WTC11 (cell line): ENCODE data around the gene CTH. TPM values are rescaled to one million over a fixed set of nuclear protein-coding genes. Genes with fewer than 3 reads are reported as not detected.
"Not testable (repeated sequence)": the region's sequence is repeated elsewhere in the genome, so short reads cannot be mapped to it uniquely, and the experiment has no call there.

Source experiments
- ATAC-seq: fragments of 200-7000 bp; cut with Tn5 transposase; 2 replicates; pipeline ENCODE4 v1.10.0; 2021; ENCODE audit warnings: mild to moderate bottlenecking, moderate library complexity
- CTCF ChIA-PET: fragments of 300-600 bp; sonication (Branson Sonifier 250); formaldehyde crosslinking; loops from one replicate; lab custom pipeline; 2021; ENCODE audit warnings: antibody characterized with exemption; lab: Charles Lee
- POLR2A ChIA-PET: fragments of 350-600 bp; sonication (Branson Sonifier 250); formaldehyde crosslinking; loops from one replicate; lab custom pipeline; 2021; ENCODE audit warnings: antibody characterized with exemption; lab: Charles Lee
- DNase-seq: peaks from one replicate; pipeline ENCODE4 v3.0.0; 2021; ENCODE audit warnings: low spot score
- H3K27ac Mint-ChIP-seq: 2 replicates; pipeline ENCODE4 v1.8.0; 2021; ENCODE audit warnings: mixed read lengths
- H3K27me3 Mint-ChIP-seq: 2 replicates; pipeline ENCODE4 v1.8.0; 2021; ENCODE audit warnings: low read depth, mild to moderate bottlenecking, moderate library complexity, mixed read lengths
- H3K36me3 Mint-ChIP-seq: 2 replicates; pipeline ENCODE4 v1.8.0; 2021; ENCODE audit warnings: mixed read lengths
- H3K4me1 Mint-ChIP-seq: 2 replicates; pipeline ENCODE4 v1.8.0; 2022; ENCODE audit warnings: mixed read lengths
- H3K4me3 Mint-ChIP-seq: 2 replicates; pipeline ENCODE4 v1.8.0; 2021; ENCODE audit warnings: mild to moderate bottlenecking, moderate library complexity, mixed read lengths
- H3K9me3 Mint-ChIP-seq: 2 replicates; pipeline ENCODE4 v1.8.0; 2021; ENCODE audit warnings: mixed read lengths
- ARID4B ChIP-seq: sonication (generic); formaldehyde crosslinking; IDR thresholded peaks from 2 replicates; pipeline ENCODE4 v1.8.0; 2023; ENCODE audit warnings: missing genetic modification reagents, mild to moderate bottlenecking, borderline replicate concordance
- ELF4 ChIP-seq: sonication (generic); formaldehyde crosslinking; IDR thresholded peaks from 2 replicates; pipeline ENCODE4 v1.8.1; 2022; ENCODE audit warnings: low read depth, mild to moderate bottlenecking, moderate library complexity, missing genetic modification reagents
- EMX1 ChIP-seq: fragments of 250-450 bp; sonication (Bioruptor Pico); IDR thresholded peaks from 2 replicates; pipeline ENCODE4 v1.8.0; 2021; ENCODE audit warnings: mild to moderate bottlenecking
- ESRRA ChIP-seq: sonication (generic); formaldehyde crosslinking; IDR thresholded peaks from 2 replicates; pipeline ENCODE4 v1.8.1; 2022; ENCODE audit warnings: mild to moderate bottlenecking, missing genetic modification reagents, borderline replicate concordance
- GRHL2 ChIP-seq: fragments of 250-450 bp; sonication (Bioruptor Pico); IDR thresholded peaks from 2 replicates; pipeline ENCODE4 v1.8.0; 2022; ENCODE audit warnings: mild to moderate bottlenecking, moderate library complexity; ENCODE audit not compliant: insufficient replicate concordance, severe bottlenecking
- GTF2I ChIP-seq: fragments of 250-450 bp; sonication (Bioruptor Pico); conservative IDR thresholded peaks from 2 replicates; pipeline ENCODE4 v1.4.0; 2021; ENCODE audit warnings: mild to moderate bottlenecking
- MXD4 ChIP-seq: fragments of 250-450 bp; sonication (Bioruptor Pico); IDR thresholded peaks from 2 replicates; pipeline ENCODE4 v1.8.0; 2021; ENCODE audit warnings: mild to moderate bottlenecking, moderate library complexity, borderline replicate concordance
- NFATC4 ChIP-seq: fragments of 250-450 bp; sonication (Bioruptor Pico); IDR thresholded peaks from 2 replicates; pipeline ENCODE4 v1.9.0; 2021; ENCODE audit warnings: mild to moderate bottlenecking
- NR1H2 ChIP-seq: sonication (generic); formaldehyde crosslinking; IDR thresholded peaks from 2 replicates; pipeline ENCODE4 v1.9.0; 2021; ENCODE audit warnings: mild to moderate bottlenecking, moderate library complexity, missing genetic modification reagents
- RELA ChIP-seq: sonication (generic); formaldehyde crosslinking; IDR thresholded peaks from 2 replicates; pipeline ENCODE4 v1.8.1; 2022; ENCODE audit warnings: missing genetic modification reagents, mild to moderate bottlenecking, borderline replicate concordance
- TEAD1 ChIP-seq: sonication (generic); formaldehyde crosslinking; IDR thresholded peaks from 2 replicates; pipeline ENCODE4 v1.8.0; 2022; ENCODE audit warnings: mild to moderate bottlenecking, missing genetic modification reagents
- ZBTB43 ChIP-seq: sonication (generic); formaldehyde crosslinking; IDR thresholded peaks from 2 replicates; pipeline ENCODE4 v1.8.1; 2023; ENCODE audit warnings: mild to moderate bottlenecking, missing genetic modification reagents
- ZNF138 ChIP-seq: sonication (generic); formaldehyde crosslinking; conservative IDR thresholded peaks from 2 replicates; pipeline ENCODE4 v1.8.1; 2022; ENCODE audit warnings: mild to moderate bottlenecking, moderate library complexity, missing genetic modification reagents
- ZNF263 ChIP-seq: sonication (generic); formaldehyde crosslinking; IDR thresholded peaks from 2 replicates; pipeline ENCODE4 v1.8.1; 2022; ENCODE audit warnings: low read depth, mild to moderate bottlenecking, moderate library complexity, missing genetic modification reagents
- ZNF512 ChIP-seq: sonication (generic); formaldehyde crosslinking; IDR thresholded peaks from 2 replicates; pipeline ENCODE4 v1.8.1; 2022; ENCODE audit warnings: missing genetic modification reagents, borderline replicate concordance
- total RNA-seq: library from RNA; stranded (reverse); gene quantifications from 3 replicates; pipeline ENCODE4 v1.2.3, GENCODE V29; 2021
- TF ChIP-seq, protein P1 (sequence below): fragments of 250-450 bp; sonication (Bioruptor Pico); IDR thresholded peaks from 2 replicates; pipeline ENCODE4 v1.8.0; 2021; ENCODE audit warnings: mild to moderate bottlenecking
- TF ChIP-seq, protein P2 (sequence below): sonication (generic); formaldehyde crosslinking; IDR thresholded peaks from 2 replicates; pipeline ENCODE4 v1.8.0; 2023; ENCODE audit warnings: missing genetic modification reagents

CTH gene
- total RNA-seq, 1 experiment from 2014 or later: 27.8 TPM

DNA sequence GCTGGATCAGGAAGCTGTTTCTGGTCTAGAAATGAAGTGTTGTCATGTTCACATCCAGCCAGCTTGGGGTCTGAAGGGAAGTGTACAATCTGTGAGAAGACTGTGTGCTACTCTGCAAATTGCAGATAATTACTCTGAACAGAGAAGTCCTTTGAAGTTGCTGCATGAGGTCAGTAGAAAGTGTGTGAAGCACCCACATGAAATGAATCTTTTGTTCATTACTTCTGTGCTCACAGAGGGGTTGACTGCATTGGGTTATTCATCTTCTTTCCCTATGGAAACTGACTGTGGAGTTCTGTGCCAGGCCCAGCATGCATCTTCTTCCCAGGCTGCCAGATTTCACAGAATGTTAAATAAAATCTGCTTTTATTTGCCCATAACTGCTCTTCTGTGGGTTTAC, 47.1 kb downstream of the CTH start:
- TF ChIP-seq NFATC4: no peak
- no peak for TF ChIP-seq RELA
- TF ChIP-seq, protein P1, sequence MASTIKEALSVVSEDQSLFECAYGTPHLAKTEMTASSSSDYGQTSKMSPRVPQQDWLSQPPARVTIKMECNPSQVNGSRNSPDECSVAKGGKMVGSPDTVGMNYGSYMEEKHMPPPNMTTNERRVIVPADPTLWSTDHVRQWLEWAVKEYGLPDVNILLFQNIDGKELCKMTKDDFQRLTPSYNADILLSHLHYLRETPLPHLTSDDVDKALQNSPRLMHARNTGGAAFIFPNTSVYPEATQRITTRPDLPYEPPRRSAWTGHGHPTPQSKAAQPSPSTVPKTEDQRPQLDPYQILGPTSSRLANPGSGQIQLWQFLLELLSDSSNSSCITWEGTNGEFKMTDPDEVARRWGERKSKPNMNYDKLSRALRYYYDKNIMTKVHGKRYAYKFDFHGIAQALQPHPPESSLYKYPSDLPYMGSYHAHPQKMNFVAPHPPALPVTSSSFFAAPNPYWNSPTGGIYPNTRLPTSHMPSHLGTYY (CRISPR knock-in tag): no peak
- TF ChIP-seq NR1H2 (CRISPR knock-in tag): no peak
- H3K27me3 Mint-ChIP-seq: peaks cover 7% of the 10 kb centered on the region
- H3K4me3 Mint-ChIP-seq: no peak overlapping the region
- DNase-seq (no peak), ATAC-seq (no peak)
- H3K27ac Mint-ChIP-seq: no peak overlapping the region
- peaks cover 25% of the 10 kb centered on the region for H3K4me1 Mint-ChIP-seq
- CTCF ChIA-PET: no interaction called here
- POLR2A ChIA-PET: no interaction called here
- H3K9me3 Mint-ChIP-seq: peaks cover 13% of the 10 kb centered on the region
- H3K36me3 Mint-ChIP-seq: no peaks in the 10 kb centered on the region; the same call in 1 of the 2 replicates

DNA sequence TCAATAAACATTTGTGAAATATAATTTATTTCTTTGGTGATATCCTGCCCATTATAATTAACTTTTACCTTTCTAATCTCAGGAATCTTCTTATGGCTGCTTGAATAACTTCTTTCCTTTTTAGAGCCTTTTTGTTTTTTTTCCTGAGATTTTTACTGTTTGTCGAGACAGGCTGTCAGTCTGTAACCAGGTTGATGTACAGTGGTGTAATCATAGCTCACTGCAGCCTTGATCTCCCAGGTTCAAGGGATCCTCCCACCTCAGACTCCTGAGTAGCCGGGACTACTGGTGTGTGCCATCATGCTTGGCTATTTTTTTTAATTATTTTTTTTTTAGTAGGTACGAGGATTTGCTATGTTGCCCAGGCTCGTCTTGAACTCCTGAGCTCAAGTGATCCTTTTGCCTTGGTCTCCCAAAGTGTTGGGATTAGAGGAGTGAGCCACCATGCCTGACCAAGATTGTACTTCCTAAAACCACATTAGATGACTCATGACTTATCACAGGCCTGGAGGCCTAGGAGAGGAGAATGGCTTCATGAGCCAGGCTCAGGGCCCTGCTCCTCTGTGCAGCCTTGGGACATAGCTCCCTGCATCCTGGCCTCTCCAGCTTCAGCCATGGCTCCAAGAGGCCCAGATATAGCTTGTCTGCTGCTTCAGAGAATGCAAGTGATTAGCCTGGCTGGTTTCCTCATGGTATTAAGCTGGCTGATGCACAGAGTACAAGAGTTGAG, 48.6 kb downstream of the CTH start:
- H3K4me3 Mint-ChIP-seq: no peak overlapping the region
- ATAC-seq: no peak
- H3K27me3 Mint-ChIP-seq: peaks cover 7% of the 10 kb centered on the region
- peaks cover 25% of the 10 kb centered on the region for H3K4me1 Mint-ChIP-seq
- TF ChIP-seq ZNF263 (no peak), ESRRA (CRISPR knock-in tag) (no peak), ARID4B (CRISPR knock-in tag) (no peak), ZBTB43 (CRISPR knock-in tag) (no peak), GTF2I (CRISPR knock-in tag) (no peak), MXD4 (CRISPR knock-in tag) (no peak), ZNF512 (CRISPR knock-in tag) (no peak), ELF4 (CRISPR knock-in tag) (no peak), GRHL2 (no peak), TEAD1 (CRISPR knock-in tag) (no peak), EMX1 (CRISPR knock-in tag) (no peak), ZNF138 (CRISPR knock-in tag) (no peak)
- TF ChIP-seq, protein P2, sequence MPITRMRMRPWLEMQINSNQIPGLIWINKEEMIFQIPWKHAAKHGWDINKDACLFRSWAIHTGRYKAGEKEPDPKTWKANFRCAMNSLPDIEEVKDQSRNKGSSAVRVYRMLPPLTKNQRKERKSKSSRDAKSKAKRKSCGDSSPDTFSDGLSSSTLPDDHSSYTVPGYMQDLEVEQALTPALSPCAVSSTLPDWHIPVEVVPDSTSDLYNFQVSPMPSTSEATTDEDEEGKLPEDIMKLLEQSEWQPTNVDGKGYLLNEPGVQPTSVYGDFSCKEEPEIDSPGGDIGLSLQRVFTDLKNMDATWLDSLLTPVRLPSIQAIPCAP (CRISPR knock-in tag): no peak
- TF ChIP-seq, all 79 proteins: peak for 0
- ChIA-PET POLR2A (no interaction called here), CTCF (no interaction called here)
- Mint-ChIP-seq H3K27ac (no peak overlapping the region), H3K36me3 (peaks cover 3% of the 10 kb centered on the region), H3K9me3 (peaks cover 17% of the 10 kb centered on the region)
- DNase-seq: no peak

DNA sequence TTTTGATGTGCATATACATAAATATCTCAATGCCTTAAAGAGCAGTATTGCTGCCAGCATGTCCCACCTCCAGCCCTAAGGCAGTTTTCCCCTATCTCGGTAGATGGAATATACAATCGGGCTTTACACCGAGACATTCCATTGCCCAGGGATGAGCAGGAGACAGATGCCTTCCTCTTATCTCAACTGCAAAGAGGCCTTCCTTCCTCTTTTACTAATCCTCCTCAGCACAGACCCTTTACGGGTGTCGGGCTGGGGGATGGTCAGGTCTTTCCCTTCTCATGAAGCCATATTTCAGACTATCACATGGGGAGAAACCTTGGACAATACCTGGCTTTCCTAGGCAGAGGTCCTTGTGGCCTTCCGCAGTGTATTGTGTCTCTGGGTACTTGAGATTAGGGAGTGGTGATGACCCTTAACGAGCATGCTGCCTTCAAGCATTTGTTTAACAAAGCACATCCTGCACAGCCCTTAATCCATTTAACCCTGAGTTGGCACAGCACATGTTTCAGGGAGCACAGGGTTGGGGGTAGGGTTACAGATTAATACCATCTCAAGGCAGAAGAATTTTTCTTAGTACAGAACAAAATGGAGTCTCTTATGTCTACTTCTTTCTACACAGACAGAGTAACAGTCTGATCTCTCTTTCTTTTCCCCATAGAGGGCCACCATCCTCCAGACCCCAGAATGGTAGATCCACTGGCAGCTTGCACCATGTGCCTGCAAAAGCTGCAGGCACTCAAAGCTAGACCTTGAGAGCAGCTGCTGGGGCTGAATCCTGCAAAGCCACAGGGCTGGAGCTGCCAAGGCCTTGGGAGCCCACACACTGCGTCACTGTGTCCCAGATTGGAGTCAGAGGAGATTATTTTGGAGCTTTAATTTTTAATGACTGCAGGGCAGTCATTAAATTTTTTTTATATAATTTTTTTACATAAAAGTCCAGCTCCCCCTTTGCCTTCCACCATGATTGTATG, 50.0 kb downstream of the CTH start:
- Mint-ChIP-seq H3K27ac (peak overlapping the region; percentile 31; the same call in 1 of the 2 replicates), H3K9me3 (peaks cover 14% of the 10 kb centered on the region), H3K4me1 (peaks cover 25% of the 10 kb centered on the region)
- H3K27me3 Mint-ChIP-seq, CTCF ChIA-PET, DNase-seq, H3K4me3 Mint-ChIP-seq, H3K36me3 Mint-ChIP-seq, POLR2A ChIA-PET: not testable (repeated sequence)
- ATAC-seq: peak; percentile 60
